ENCODE measurements around the gene TMCO6. TPM values are rescaled to one million over a fixed set of nuclear protein-coding genes. Genes with fewer than 3 reads are reported as not detected.

TMCO6 gene
- polyA plus RNA-seq, 1 experiment, result 7.5 TPM

GRCh38 chr5:140690941-140691924, 52.0 kb downstream of the TMCO6 start, which contains the start of the genes HARS1 and HARS2:
HARS1 (minus strand) TSS chr5:140691370; CDS start chr5:140691304, 66 bp downstream.
HARS2 (plus strand) TSS chr5:140691455; CDS start chr5:140691649, 194 bp downstream.
- ChIA-PET CTCF (interaction anchor here (0.8 to 1.7 kb wide), 4 partner anchors 9 to 332 kb away, joined by 3 to 5 read pairs (median 3); partner anchors contain the start of gene ZMAT2), POLR2A (interaction anchor here (0.5 to 1.2 kb wide), 5 partner anchors 9 to 446 kb away, joined by 4 to 7 read pairs (median 4); partner anchors contain the start of gene ZMAT2)
- Histone ChIP-seq H3K27me3 (ENCODE audit: control insufficient read depth, insufficient read depth, low read length) (no peaks in the 10 kb centered on the region), H3K36me3 (ENCODE audit: control insufficient read depth, insufficient read depth, low read length) (peaks cover 11% of the 10 kb centered on the region), H3K4me3 (ENCODE audit: low read depth, low read length) (peak within 1 kb of the TSS; percentile 94)
- no peak for TF ChIP-seq CTCF (IDR thresholded peaks at IDR 0.05; ENCODE audit: insufficient read depth, low read depth, low read length)
- peak; percentile 80 for DNase-seq (ENCODE audit: low read depth)

- ChIA-PET POLR2A (no interaction called here), CTCF (interaction anchor here (1.0 to 1.6 kb wide), 2 partner anchors 17 to 19 kb away, joined by 3 to 4 read pairs; no protein-coding TSS in a partner anchor)
- Histone ChIP-seq H3K4me3 (ENCODE audit: low read depth, low read length) (no peak overlapping the region), H3K36me3 (ENCODE audit: control insufficient read depth, insufficient read depth, low read length) (peaks cover 24% of the 10 kb centered on the region), H3K27me3 (ENCODE audit: control insufficient read depth, insufficient read depth, low read length) (no peaks in the 10 kb centered on the region)
- DNase-seq (ENCODE audit: low read depth), result no peak
- TF ChIP-seq CTCF (IDR thresholded peaks at IDR 0.05; ENCODE audit: insufficient read depth, low read depth, low read length), result no peak
Observed at GRCh38 chr5:140694276-140694675, 55.0 kb downstream of the TMCO6 start.

Other genes starting within 250 kb of the TMCO6 start
- 28.0 and 37.4 TPM in 2 replicates for gene ANKHD1, start 237.6 kb upstream of the TMCO6 start, polyA plus RNA-seq (2011; rRNA removed)
- 5.5 and 7.9 TPM in 2 replicates for gene EIF4EBP3, start 91.8 kb upstream of the TMCO6 start, polyA plus RNA-seq (2011; rRNA removed)
- gene SRA1, start 82.0 kb upstream of the TMCO6 start, polyA plus RNA-seq (2011; rRNA removed), result 46.2 and 51.1 TPM in 2 replicates
- 15.2 and 24.3 TPM in 2 replicates for gene APBB3, start 74.9 kb upstream of the TMCO6 start, polyA plus RNA-seq (2011; rRNA removed)
- gene SLC35A4, start 74.6 kb upstream of the TMCO6 start, polyA plus RNA-seq (2011; rRNA removed), result 70.2 and 101 TPM in 2 replicates
- gene CD14, start 6.3 kb upstream of the TMCO6 start, polyA plus RNA-seq (2011; rRNA removed), result 0.69 and 1.9 TPM in 2 replicates
- gene NDUFA2, start 8.2 kb downstream of the TMCO6 start, polyA plus RNA-seq (2011; rRNA removed), result 96.8 and 102 TPM in 2 replicates
- 71.8 and 105 TPM in 2 replicates for gene IK, start 8.4 kb downstream of the TMCO6 start, polyA plus RNA-seq (2011; rRNA removed)
- gene WDR55, start 25.5 kb downstream of the TMCO6 start, polyA plus RNA-seq (2011; rRNA removed), result 12.7 and 17.9 TPM in 2 replicates
- 0.21 and 0.36 TPM in 2 replicates for gene DND1, start 34.1 kb downstream of the TMCO6 start, polyA plus RNA-seq (2011; rRNA removed)
- 76.3 and 80.6 TPM in 2 replicates for gene HARS1, start 51.9 kb downstream of the TMCO6 start, polyA plus RNA-seq (2011; rRNA removed)
- gene HARS2, start 52.0 kb downstream of the TMCO6 start, polyA plus RNA-seq (2011; rRNA removed), result 22.3 and 30.7 TPM in 2 replicates
- gene ZMAT2, start 61.0 kb downstream of the TMCO6 start, polyA plus RNA-seq (2011; rRNA removed), result 23.4 and 49.5 TPM in 2 replicates
- gene PCDHA1, start 146.7 kb downstream of the TMCO6 start, polyA plus RNA-seq (2011; rRNA removed), result 0.04 and 0.12 TPM in 2 replicates
- gene PCDHA2, start 155.4 kb downstream of the TMCO6 start, polyA plus RNA-seq (2011; rRNA removed), result 0.02 TPM in 1 of 2 replicates, not detected in the other
- 0.16 and 0.21 TPM in 2 replicates for gene PCDHA3, start 161.6 kb downstream of the TMCO6 start, polyA plus RNA-seq (2011; rRNA removed)
- gene PCDHA4, start 167.6 kb downstream of the TMCO6 start, polyA plus RNA-seq (2011; rRNA removed), result 0.22 and 0.25 TPM in 2 replicates
- not detected in 2 replicates for gene PCDHA5, start 182.2 kb downstream of the TMCO6 start, polyA plus RNA-seq (2011; rRNA removed)
- 0.02 and 0.09 TPM in 2 replicates for gene PCDHA6, start 188.5 kb downstream of the TMCO6 start, polyA plus RNA-seq (2011; rRNA removed)
- gene PCDHA7, start 194.8 kb downstream of the TMCO6 start, polyA plus RNA-seq (2011; rRNA removed), result 0.44 TPM in 2 replicates
- 0.01 and 0.02 TPM in 2 replicates for gene PCDHA8, start 201.7 kb downstream of the TMCO6 start, polyA plus RNA-seq (2011; rRNA removed)
- 0.01 and 0.06 TPM in 2 replicates for gene PCDHA9, start 208.9 kb downstream of the TMCO6 start, polyA plus RNA-seq (2011; rRNA removed)
- gene PCDHA10, start 216.4 kb downstream of the TMCO6 start, polyA plus RNA-seq (2011; rRNA removed), result 0.02 TPM in 2 replicates
- not detected in 2 replicates for gene PCDHA11, start 229.5 kb downstream of the TMCO6 start, polyA plus RNA-seq (2011; rRNA removed)
- not detected in 2 replicates for gene PCDHA12, start 235.9 kb downstream of the TMCO6 start, polyA plus RNA-seq (2011; rRNA removed)
- not detected in 2 replicates for gene PCDHA13, start 242.7 kb downstream of the TMCO6 start, polyA plus RNA-seq (2011; rRNA removed)

All from BJ (cell line).